Colonic mucosa (tissue), 4 donors: Measurements from ENCODE around the gene NR2C1. TPM values are rescaled to one million over a fixed set of nuclear protein-coding genes. Genes with fewer than 3 reads are reported as not detected.

Experiments used
- DNase-seq: peaks from one replicate; pipeline ENCODE4 v3.0.0-alpha.2; 2020
- H3K27ac ChIP-seq: fragments of 200-600 bp; one replicate; pipeline ENCODE4 v1.8.0; 2021
- H3K27me3 ChIP-seq: fragments of 200-600 bp; one replicate; pipeline ENCODE4 v1.8.0; 2021
- H3K36me3 ChIP-seq: fragments of 200-600 bp; one replicate; pipeline ENCODE4 v1.8.0; 2021
- H3K4me1 ChIP-seq: fragments of 200-600 bp; one replicate; pipeline ENCODE4 v1.8.0; 2021; ENCODE audit warnings: mild to moderate bottlenecking
- H3K4me3 ChIP-seq: fragments of 200-600 bp; one replicate; pipeline ENCODE4 v1.8.0; 2021
- H3K9ac ChIP-seq, 2 donors: one replicate each; pipeline ENCODE4 v1.7.0; 2013; ENCODE audit warnings: control low read depth in 2 of 2, low read depth in 2 of 2, low read length in 2 of 2
- H3K9me3 ChIP-seq: fragments of 200-600 bp; one replicate; pipeline ENCODE4 v1.8.0; 2021
- CTCF ChIP-seq: fragments of 200-600 bp; IDR thresholded peaks from one replicate; pipeline ENCODE4 v1.8.0; 2022; ENCODE audit warnings: antibody characterized with exemption, mild to moderate bottlenecking
- intact Hi-C: fragments of 100-400 bp; cut with DNase I; formaldehyde crosslinking; loops from one replicate; pipeline ENCODE4 v1.14.1; 2022
- total RNA-seq, 2 donors: library from RNA; stranded (reverse); fragmentation: NEBNext Ultra II Directional in 1 of 2; extraction: Animal tissue kit (Norgen Biotek cat#: 25700) in 1 of 2; gene quantifications; one replicate each; pipeline ENCODE4 v1.2.1, GENCODE V29; 2021
- donor health status: healthy.
- donor health status: DM: no; HTN: no; CAD: no.
- donor health status: DM: no; HTN: no; CAD: no.

NR2C1 gene
- total RNA-seq, 2 donors from 2014 or later, result 25.7 to 30.0 TPM

GRCh38 chr12:95055057-95055456 is 18.4 kb downstream of the NR2C1 start:
- Histone ChIP-seq H3K4me1 (no peaks in the 10 kb centered on the region), H3K27me3 (no peaks in the 10 kb centered on the region), H3K4me3 (no peak overlapping the region), H3K36me3 (peaks cover 13% of the 10 kb centered on the region), H3K9me3 (no peaks in the 10 kb centered on the region), H3K27ac (no peak overlapping the region), H3K9ac (no peak overlapping the region)
- DNase-seq, result no peak
- intact Hi-C loops, result no loop called here
- TF ChIP-seq CTCF, result no peak

GRCh38 chr12:95054206-95054605 is 19.2 kb downstream of the NR2C1 start:
- no peak for TF ChIP-seq CTCF
- peaks cover 13% of the 10 kb centered on the region for H3K36me3 ChIP-seq
- H3K9ac ChIP-seq, result no peak overlapping the region
- no peaks in the 10 kb centered on the region for H3K27me3 ChIP-seq
- intact Hi-C loops, result no loop called here
- no peak overlapping the region for H3K4me3 ChIP-seq
- H3K9me3 ChIP-seq, result no peaks in the 10 kb centered on the region
- no peak for DNase-seq
- no peak overlapping the region for H3K27ac ChIP-seq
- no peaks in the 10 kb centered on the region for H3K4me1 ChIP-seq

GRCh38 chr12:95051241-95051640 is 22.2 kb downstream of the NR2C1 start:
- H3K36me3 ChIP-seq, result peaks cover 7% of the 10 kb centered on the region
- no peak overlapping the region for H3K9ac ChIP-seq
- no peak overlapping the region for H3K27ac ChIP-seq
- H3K4me3 ChIP-seq, result no peak overlapping the region
- no peak for TF ChIP-seq CTCF
- H3K27me3 ChIP-seq, result no peaks in the 10 kb centered on the region
- DNase-seq, result no peak
- intact Hi-C loops, result no loop called here
- H3K9me3 ChIP-seq, result no peaks in the 10 kb centered on the region
- no peaks in the 10 kb centered on the region for H3K4me1 ChIP-seq

- Histone ChIP-seq H3K4me1 (no peaks in the 10 kb centered on the region), H3K27me3 (no peaks in the 10 kb centered on the region), H3K27ac (no peak overlapping the region), H3K36me3 (no peaks in the 10 kb centered on the region), H3K4me3 (no peak overlapping the region), H3K9me3 (no peaks in the 10 kb centered on the region), H3K9ac (no peak overlapping the region)
- no peak for DNase-seq
- no peak for TF ChIP-seq CTCF
- intact Hi-C loops, result no loop called here
Measured at GRCh38 chr12:95037906-95038305, 35.5 kb downstream of the NR2C1 start.

- H3K27ac ChIP-seq, result no peak overlapping the region
- no peaks in the 10 kb centered on the region for H3K36me3 ChIP-seq
- no peaks in the 10 kb centered on the region for H3K4me1 ChIP-seq
- no peak for TF ChIP-seq CTCF
- H3K27me3 ChIP-seq, result no peaks in the 10 kb centered on the region
- intact Hi-C loops, result no loop called here
- no peak overlapping the region for H3K9ac ChIP-seq
- DNase-seq, result no peak
- no peaks in the 10 kb centered on the region for H3K9me3 ChIP-seq
- no peak overlapping the region for H3K4me3 ChIP-seq
Measured at GRCh38 chr12:95034750-95035149, 38.7 kb downstream of the NR2C1 start.

GRCh38 chr12:95022477-95022876 is 50.9 kb downstream of the NR2C1 start:
- no peaks in the 10 kb centered on the region for H3K36me3 ChIP-seq
- H3K4me3 ChIP-seq, result no peak overlapping the region
- no peak overlapping the region for H3K9ac ChIP-seq
- no peak for TF ChIP-seq CTCF
- DNase-seq, result no peak
- H3K9me3 ChIP-seq, result no peaks in the 10 kb centered on the region
- H3K27me3 ChIP-seq, result no peaks in the 10 kb centered on the region
- no peaks in the 10 kb centered on the region for H3K4me1 ChIP-seq
- H3K27ac ChIP-seq, result no peak overlapping the region
- intact Hi-C loops, result no loop called here
